AG08395 (cell line): ENCODE data around the gene IQCE.
"Not testable (repeated sequence)": the region's sequence is repeated elsewhere in the genome, so short reads cannot be mapped to it uniquely, and the experiment has no call there.

Experiments used
- DNase-seq: peaks from one replicate; pipeline ENCODE4 v3.0.0; 2012; ENCODE audit warnings: mixed read lengths, low spot score

IQCE gene

GRCh38 chr7:2577914-2578680, 19.3 kb downstream of the IQCE start:
- no peak for DNase-seq

- DNase-seq: no peak
Measured at GRCh38 chr7:2580636-2581035, 21.9 kb downstream of the IQCE start.

DNA sequence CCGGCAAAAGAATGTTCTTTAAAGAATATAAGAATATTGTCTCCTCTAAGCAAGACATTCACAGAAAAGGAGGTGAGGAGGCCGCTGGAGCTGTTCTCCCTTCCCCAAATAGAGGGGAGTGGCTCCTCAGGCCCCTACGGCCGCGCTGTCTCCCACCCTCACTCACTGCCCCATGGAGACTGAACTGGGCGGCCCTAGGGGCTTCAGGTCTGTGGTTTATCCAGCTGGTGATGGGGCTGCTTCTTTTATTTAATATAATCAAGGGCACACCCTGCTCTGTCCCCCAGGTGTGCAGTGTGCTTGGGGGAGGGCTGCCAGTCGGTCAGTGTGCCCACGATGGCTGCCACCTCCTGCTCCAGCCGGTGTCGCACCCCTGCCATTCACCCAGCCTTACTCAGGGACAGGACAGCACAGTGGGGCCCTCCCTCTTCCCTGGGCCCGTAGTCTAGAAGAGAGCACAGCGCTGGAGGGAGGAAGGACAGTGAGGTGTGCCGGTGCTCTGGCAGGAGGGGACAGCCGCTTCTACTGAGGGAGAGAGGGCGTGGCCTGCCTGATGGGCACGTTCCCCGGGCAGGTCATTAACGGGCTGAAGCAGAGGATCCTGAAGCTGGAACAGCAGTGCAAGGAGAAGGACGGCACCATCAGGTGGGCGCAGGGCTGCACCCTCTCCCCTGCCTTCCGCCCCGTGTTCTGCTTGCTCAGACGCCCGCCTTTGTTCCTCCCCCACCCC, 23.4 kb downstream of the IQCE start:
- no peak for DNase-seq

GRCh38 chr7:2583798-2584580, 25.2 kb downstream of the IQCE start:
- no peak for DNase-seq

- DNase-seq: no peak
Measured at GRCh38 chr7:2585446-2585845, 26.7 kb downstream of the IQCE start.

- DNase-seq: no peak
Measured at GRCh38 chr7:2586326-2587020, 27.7 kb downstream of the IQCE start.

DNA sequence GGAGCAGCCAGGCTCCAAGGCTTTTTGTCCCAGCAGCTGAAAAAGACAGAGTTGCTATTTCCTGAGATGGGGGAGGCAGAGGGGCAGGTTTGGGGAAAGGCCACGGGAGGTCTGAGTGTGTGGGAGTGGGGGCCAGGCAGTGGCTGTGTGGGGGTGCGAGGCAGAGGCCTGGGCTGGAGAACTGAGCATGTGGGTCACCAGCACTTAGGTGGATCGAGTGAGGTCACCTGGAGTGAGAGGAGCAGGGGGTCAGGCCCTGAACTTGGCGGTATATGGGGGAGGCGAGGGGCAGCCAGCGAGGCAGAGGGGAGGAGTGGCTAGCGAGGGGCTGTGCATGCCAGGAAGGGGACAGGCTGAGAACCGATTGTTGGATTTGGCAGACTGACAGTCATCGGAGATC, 28.4 kb downstream of the IQCE start:
- no peak for DNase-seq

DNA sequence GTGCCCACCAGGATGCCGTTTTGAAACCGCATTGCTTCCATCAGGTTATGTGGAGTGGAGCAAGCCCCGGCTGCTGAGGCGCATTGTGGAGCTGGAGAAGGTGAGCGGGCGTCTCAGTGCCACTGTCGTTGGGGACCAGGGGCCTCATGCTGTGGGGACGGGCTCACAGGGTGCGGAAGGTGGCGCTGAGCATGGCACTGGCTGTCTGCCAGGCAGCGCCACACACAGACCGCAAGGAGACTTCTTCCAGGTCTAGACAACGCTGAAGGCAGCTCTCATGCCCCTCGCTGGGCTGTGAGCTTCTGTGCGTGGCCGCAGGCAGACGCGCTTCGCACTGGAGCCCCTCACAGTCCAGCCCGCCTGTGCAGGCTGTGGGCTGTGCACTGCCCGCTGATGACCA, 29.0 kb downstream of the IQCE start:
- no peak for DNase-seq

DNA sequence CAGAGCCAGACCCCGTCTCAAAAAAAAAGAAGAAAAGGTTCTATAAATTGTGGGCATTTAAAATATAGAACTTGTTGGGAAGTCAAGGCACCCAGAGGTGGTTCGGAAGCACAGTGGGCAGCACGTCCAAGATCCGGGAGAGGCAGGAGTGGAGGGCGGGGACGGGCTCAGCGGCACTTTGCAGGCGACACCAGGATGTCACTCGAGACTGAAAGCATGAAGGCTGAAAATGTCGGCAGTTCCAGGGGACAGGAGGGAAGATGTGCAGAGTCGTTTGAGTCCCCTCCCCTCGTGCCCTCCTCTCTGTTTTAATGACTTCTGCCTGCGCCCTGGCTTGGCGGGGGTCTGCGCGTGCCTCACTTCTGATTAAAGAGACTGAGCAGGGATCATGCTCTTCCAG, 30.6 kb downstream of the IQCE start:
- no peak for DNase-seq

GRCh38 chr7:2589941-2590340, 31.2 kb downstream of the IQCE start:
- DNase-seq: not testable (repeated sequence)

- no peak for DNase-seq
Measured at GRCh38 chr7:2592375-2592865, 33.6 kb downstream of the IQCE start.

GRCh38 chr7:2593036-2593727, 34.4 kb downstream of the IQCE start:
- no peak for DNase-seq

GRCh38 chr7:2594599-2594998, 35.8 kb downstream of the IQCE start:
- DNase-seq: no peak

DNA sequence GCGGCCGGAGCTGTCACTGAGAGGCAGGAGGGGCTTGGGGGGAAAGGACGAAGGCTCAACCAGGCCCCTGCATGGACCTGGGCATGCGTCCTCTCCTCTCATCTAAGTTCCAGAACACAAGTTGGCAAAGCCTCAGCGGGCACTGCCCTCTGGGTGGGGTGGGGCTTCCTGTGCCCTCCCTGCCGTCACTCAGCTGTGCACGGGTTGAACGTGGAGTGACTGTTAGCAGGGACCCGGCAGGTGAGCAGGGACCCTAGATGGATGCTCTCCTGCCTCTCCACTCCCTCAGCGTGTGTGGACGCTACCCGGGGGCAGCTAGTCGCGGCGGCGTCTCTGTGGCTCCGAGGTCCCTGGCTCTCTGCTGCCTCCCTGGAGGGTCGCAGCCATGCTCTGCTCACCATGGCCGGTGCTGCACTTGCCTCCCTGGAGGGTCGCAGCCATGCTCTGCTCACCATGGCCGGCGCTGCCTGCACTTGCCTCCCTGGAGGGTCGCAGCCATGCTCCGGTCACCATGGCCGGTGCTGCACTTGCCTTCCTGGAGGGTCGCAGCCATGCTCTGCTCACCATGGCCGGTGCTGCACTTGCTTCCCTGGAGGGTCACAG, 36.6 kb downstream of the IQCE start:
- no peak for DNase-seq

- no peak for DNase-seq
Measured at GRCh38 chr7:2596464-2597272, 37.9 kb downstream of the IQCE start.

DNA sequence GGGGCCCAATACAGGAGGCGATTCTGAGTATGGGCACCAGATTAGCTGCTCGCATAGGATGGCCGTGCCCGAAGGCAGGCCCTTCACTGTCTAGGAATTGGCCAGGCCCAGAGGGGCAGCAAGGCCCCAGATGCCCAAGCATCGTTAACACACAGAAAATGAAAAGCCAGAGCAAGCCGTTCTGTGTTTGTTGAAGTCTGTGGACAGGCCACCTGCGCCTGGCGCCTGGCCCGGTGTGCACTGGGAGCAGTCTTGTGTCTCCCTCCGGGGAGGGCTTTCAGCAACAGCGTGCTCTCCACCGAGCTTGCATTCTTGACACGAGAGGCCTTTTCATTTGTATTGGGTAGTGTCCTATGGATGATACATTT, 38.5 kb downstream of the IQCE start:
- DNase-seq: no peak

- DNase-seq: no peak
Measured at GRCh38 chr7:2598154-2598823, 39.5 kb downstream of the IQCE start.

DNA sequence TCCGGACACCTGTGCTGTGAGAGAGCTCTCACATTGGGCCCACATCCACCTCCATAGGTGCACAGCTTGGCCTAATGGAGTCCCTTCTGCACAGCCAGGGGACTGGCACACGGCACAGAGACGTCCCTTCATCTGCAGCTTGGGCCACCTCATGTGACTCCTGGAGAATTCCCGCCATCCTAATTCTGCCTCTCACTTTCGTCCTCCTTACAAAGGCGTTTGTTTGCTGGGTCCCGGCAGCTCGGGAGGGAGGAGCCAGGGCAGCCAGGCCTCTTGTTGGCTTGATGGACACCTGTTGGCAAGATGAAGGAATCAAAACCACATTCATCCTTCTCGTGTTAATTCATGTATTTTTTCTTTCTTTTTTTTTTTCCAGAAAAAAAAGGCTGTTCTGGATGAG, 42.3 kb downstream of the IQCE start:
- DNase-seq: no peak

GRCh38 chr7:2601907-2602306, 43.1 kb downstream of the IQCE start:
- no peak for DNase-seq
